Activated CD8-positive, alpha-beta memory T cell treated with anti-CD3 and anti-CD28 coated beads, Interleukin-2, amount 50 U/mL, for 48 hours (primary cell): ENCODE measurements around the gene CHIA.
A peak's percentile ranks its signal among the peaks of the same experiment; 100 is the strongest.
"Not testable (repeated sequence)": the region's sequence is repeated elsewhere in the genome, so short reads cannot be mapped to it uniquely, and the experiment has no call there.

Source experiments
- DNase-seq: peaks from one replicate; pipeline ENCODE4 v3.0.0-alpha.2; 2020

Gene CHIA

GRCh38 chr1:111286912-111287311 lies 3.7 kb upstream of the CHIA start:
- DNase-seq, result no peak

GRCh38 chr1:111289371-111289770 lies 1.3 kb upstream of the CHIA start:
- no peak for DNase-seq

GRCh38 chr1:111290104-111290503 lies 547 bp upstream of the CHIA start:
- no peak for DNase-seq

GRCh38 chr1:111294390-111294789 lies 3.7 kb downstream of the CHIA start:
- no peak for DNase-seq

GRCh38 chr1:111302374-111302773 lies 11.7 kb downstream of the CHIA start:
- no peak for DNase-seq

- no peak for DNase-seq
Observed at GRCh38 chr1:111309690-111310089, 19.0 kb downstream of the CHIA start.

GRCh38 chr1:111318523-111318922 lies 27.9 kb downstream of the CHIA start:
- no peak for DNase-seq

GRCh38 chr1:111320066-111320879 lies 29.6 kb downstream of the CHIA start:
- no peak for DNase-seq

GRCh38 chr1:111323231-111323630 lies 32.6 kb downstream of the CHIA start:
- no peak for DNase-seq

- DNase-seq, result no peak
Observed at GRCh38 chr1:111332190-111332589, 41.5 kb downstream of the CHIA start.

- DNase-seq, result no peak
Observed at GRCh38 chr1:111334169-111334568, 43.5 kb downstream of the CHIA start.

- not testable (repeated sequence) for DNase-seq
Observed at GRCh38 chr1:111335214-111335877, 44.7 kb downstream of the CHIA start.

GRCh38 chr1:111338849-111339248 lies 48.2 kb downstream of the CHIA start:
- not testable (repeated sequence) for DNase-seq

GRCh38 chr1:111346089-111346885 lies 55.6 kb downstream of the CHIA start:
- DNase-seq, result peak; percentile 86

GRCh38 chr1:111347026-111347425 lies 56.4 kb downstream of the CHIA start:
- DNase-seq, result no peak

- no peak for DNase-seq
Observed at GRCh38 chr1:111351700-111352099, 61.0 kb downstream of the CHIA start.

GRCh38 chr1:111354584-111354983 lies 63.9 kb downstream of the CHIA start:
- no peak for DNase-seq

GRCh38 chr1:111358964-111359363 lies 68.3 kb downstream of the CHIA start:
- no peak for DNase-seq

GRCh38 chr1:111359376-111359775 lies 68.7 kb downstream of the CHIA start:
- DNase-seq, result no peak

GRCh38 chr1:111360257-111360656 lies 69.6 kb downstream of the CHIA start:
- not testable (repeated sequence) for DNase-seq

- no peak for DNase-seq
Observed at GRCh38 chr1:111361761-111362160, 71.1 kb downstream of the CHIA start.

- DNase-seq, result no peak
Observed at GRCh38 chr1:111364690-111365089, 74.0 kb downstream of the CHIA start.

GRCh38 chr1:111366256-111366655 lies 75.6 kb downstream of the CHIA start:
- no peak for DNase-seq

- no peak for DNase-seq
Observed at GRCh38 chr1:111369177-111369576, 78.5 kb downstream of the CHIA start.
